Measurements from ENCODE around the gene PAGE2.
A peak's percentile ranks its signal among the peaks of the same experiment; 100 is the strongest.
"Not testable (repeated sequence)": the region's sequence is repeated elsewhere in the genome, so short reads cannot be mapped to it uniquely, and the experiment has no call there.

Gene PAGE2

DNA sequence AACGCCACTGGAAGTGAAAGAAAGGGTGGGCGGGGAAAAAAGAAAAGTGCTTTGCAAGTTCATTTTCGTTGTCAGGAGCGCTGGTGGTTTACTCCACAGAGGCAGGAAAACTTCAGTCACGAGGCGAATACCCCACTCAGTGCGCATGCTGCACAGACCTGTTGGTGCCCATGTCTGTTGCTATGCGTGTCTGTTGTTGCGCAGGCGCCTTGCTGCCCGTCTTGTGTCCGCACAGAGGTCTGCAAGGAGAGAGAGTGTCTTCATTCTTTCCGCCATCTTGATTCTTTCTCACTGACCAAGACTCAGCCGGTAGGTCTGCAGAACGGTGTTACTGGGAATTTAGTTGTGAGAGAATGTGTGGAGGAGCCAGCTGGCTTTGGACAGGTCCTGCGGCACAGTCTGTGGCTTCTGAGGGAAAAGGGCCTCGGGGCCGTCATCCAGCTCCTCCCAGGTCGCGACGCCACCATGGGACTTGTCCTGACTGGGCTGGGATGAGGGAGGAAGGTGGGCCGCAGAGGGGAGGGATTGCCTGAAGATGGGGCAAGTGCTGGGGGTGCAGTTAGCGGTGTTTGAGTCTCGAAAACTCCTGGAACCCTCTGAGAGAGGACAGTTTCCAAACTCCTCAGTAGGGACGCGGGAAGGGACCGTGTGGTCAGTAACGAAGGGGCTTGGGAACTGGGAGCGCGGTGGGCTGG, at the start of gene PAGE2:
PAGE2 (plus strand) TSS at position 224 of the 695 bp plus-strand sequence. CDS start 1,003 bp downstream, outside the sequence.
- no peak for DNase-seq (ENCODE audit: extremely low read depth, low read depth)
- no peak for TF ChIP-seq CTCF (IDR thresholded peaks at IDR 0.05; ENCODE audit: low read depth, low read length)

GRCh38 chrX:55039471-55039870, 49.3 kb upstream of the PAGE2 start:
- no peak for DNase-seq (ENCODE audit: extremely low read depth, low read depth)
- no peak for TF ChIP-seq CTCF (IDR thresholded peaks at IDR 0.05; ENCODE audit: low read depth, low read length)

DNA sequence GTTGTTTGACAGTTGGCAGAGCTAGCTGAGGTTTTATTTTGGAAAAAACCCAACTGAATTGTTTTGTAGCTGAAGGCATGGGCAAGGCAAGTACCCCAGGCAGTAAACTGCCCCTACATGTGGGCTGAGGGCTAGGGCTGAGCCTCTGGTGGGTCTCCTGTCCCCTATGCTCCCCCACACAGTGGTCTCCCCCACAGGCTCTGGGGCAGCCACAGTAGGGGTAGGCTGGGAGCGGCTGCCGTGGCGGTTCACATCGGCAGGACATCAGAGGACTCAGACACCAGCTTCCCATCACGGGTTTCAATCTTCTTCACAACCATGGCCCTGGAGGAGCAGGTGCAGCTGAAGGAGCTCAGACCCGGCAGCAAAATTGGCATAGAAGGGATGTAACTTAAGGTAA, 47.3 kb upstream of the PAGE2 start:
- DNase-seq (ENCODE audit: extremely low read depth, low read depth): no peak
- TF ChIP-seq CTCF (IDR thresholded peaks at IDR 0.05; ENCODE audit: low read depth, low read length): no peak

- DNase-seq (ENCODE audit: extremely low read depth, low read depth): not testable (repeated sequence)
These were observed 38.2 kb upstream of the PAGE2 start for GRCh38 chrX:55050599-55050998.

DNA sequence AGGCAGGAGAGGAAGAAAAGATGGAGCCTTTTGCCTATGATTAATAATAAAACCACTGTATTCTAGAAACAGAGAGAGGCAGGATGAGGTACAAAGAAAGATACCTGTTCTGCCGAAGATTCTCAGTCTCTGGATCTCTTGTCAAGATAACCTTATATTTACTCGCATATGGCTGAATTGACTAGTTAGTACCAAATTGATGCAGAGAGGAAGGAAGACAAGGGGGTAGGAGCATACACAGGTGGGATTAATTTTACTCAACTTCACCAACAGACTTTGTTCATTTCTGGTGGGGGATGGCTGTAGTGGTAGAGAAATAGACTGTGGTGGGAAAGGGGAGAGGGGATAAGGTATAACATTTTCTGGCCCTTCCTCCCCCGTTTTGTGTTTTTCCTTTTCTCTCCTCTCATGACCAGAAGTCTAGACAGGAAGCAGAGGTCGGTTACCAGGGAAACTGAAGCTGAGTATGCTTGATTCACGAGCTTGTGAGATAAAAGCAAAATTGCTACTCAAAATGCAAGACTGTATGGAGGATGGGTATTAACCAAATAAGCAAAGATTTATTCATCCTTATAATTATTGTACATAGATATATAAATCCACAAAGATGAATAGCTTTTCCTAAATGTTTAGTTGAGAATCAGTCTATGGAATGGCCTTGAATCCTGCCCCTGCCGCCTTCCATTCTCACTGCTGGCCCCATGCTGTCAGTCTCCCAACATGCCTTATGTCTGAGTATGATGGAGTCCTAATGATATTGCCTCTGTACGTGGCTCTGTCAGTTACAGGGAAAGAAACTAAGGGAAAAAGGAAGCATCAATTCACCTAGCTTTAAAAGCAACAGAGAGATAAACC, 31.8 kb upstream of the PAGE2 start:
- no peak for DNase-seq (ENCODE audit: extremely low read depth, low read depth)
- TF ChIP-seq CTCF (IDR thresholded peaks at IDR 0.05; ENCODE audit: low read depth, low read length): no peak

- DNase-seq (ENCODE audit: extremely low read depth, low read depth): peak; percentile 8
- peak; percentile 76 for TF ChIP-seq CTCF (IDR thresholded peaks at IDR 0.05; ENCODE audit: low read depth, low read length)
These were observed 31.1 kb upstream of the PAGE2 start for GRCh38 chrX:55057675-55058249.

- not testable (repeated sequence) for DNase-seq (ENCODE audit: extremely low read depth, low read depth)
These were observed 21.6 kb upstream of the PAGE2 start for GRCh38 chrX:55067180-55067579.

GRCh38 chrX:55072286-55072685, 16.5 kb upstream of the PAGE2 start:
- TF ChIP-seq CTCF (IDR thresholded peaks at IDR 0.05; ENCODE audit: low read depth, low read length): no peak
- DNase-seq (ENCODE audit: extremely low read depth, low read depth): no peak

Measured in AG09319 (cell line).